KMS-11 (cell line): Measurements from ENCODE around the gene NPHP4.

Experiments used
- H2AFZ ChIP-seq: fragments of 200-600 bp; sonication (generic); 2 replicates; pipeline ENCODE4 v1.6.1; 2016; ENCODE audit warnings: antibody characterized with exemption, mixed run types, low read depth
- H3K27ac ChIP-seq: fragments of 200-600 bp; sonication (generic); 2 replicates; pipeline ENCODE4 v1.6.1; 2016; ENCODE audit warnings: mild to moderate bottlenecking, mixed run types
- H3K27me3 ChIP-seq: fragments of 200-600 bp; sonication (generic); 2 replicates; pipeline ENCODE4 v1.6.1; 2017; ENCODE audit warnings: mild to moderate bottlenecking, low read depth, mixed run types, moderate library complexity; ENCODE audit not compliant: insufficient read depth
- H3K36me3 ChIP-seq: fragments of 200-600 bp; sonication (generic); 2 replicates; pipeline ENCODE4 v1.6.1; 2017; ENCODE audit warnings: mild to moderate bottlenecking, mixed run types; ENCODE audit not compliant: insufficient read depth
- H3K4me1 ChIP-seq: fragments of 200-600 bp; sonication (generic); 2 replicates; pipeline ENCODE4 v1.6.1; 2016; ENCODE audit warnings: mild to moderate bottlenecking, low read depth, mixed run types; ENCODE audit not compliant: poor library complexity, severe bottlenecking
- H3K4me2 ChIP-seq: fragments of 200-600 bp; sonication (generic); 2 replicates; pipeline ENCODE4 v1.7.0; 2016; ENCODE audit warnings: mild to moderate bottlenecking, mixed run types
- H3K4me3 ChIP-seq: fragments of 200-600 bp; sonication (generic); IDR thresholded peaks from 2 replicates; pipeline ENCODE4 v1.6.1; 2017; ENCODE audit warnings: low read depth, low read length, mixed read lengths; ENCODE audit not compliant: insufficient read depth
- H3K79me2 ChIP-seq: fragments of 200-600 bp; sonication (generic); 2 replicates; pipeline ENCODE4 v1.6.1; 2016; ENCODE audit warnings: low read depth, mixed run types; ENCODE audit not compliant: insufficient read depth
- H3K9ac ChIP-seq: fragments of 200-600 bp; sonication (generic); 2 replicates; pipeline ENCODE4 v1.6.1; 2016; ENCODE audit warnings: mild to moderate bottlenecking, mixed run types
- H4K20me1 ChIP-seq: fragments of 200-600 bp; sonication (generic); 2 replicates; pipeline ENCODE4 v1.6.1; 2016; ENCODE audit warnings: mild to moderate bottlenecking, mixed run types; ENCODE audit not compliant: insufficient read depth
- CTCF ChIP-seq: fragments of 200-600 bp; sonication (generic); conservative IDR thresholded peaks from 2 replicates; pipeline ENCODE4 v1.6.1; 2017; ENCODE audit warnings: low read depth, mild to moderate bottlenecking, antibody characterized with exemption, low read length, moderate library complexity, mixed read lengths

Gene NPHP4

GRCh38 chr1:5985250-5985649 lies 7.0 kb downstream of the NPHP4 start:
- Histone ChIP-seq H3K4me2 (no peak overlapping the region), H3K27ac (no peak overlapping the region), H3K36me3 (no peaks in the 10 kb centered on the region), H2AFZ (no peak overlapping the region), H3K9ac (no peak overlapping the region), H4K20me1 (no peaks in the 10 kb centered on the region), H3K4me1 (peaks cover 15% of the 10 kb centered on the region), H3K4me3 (no peak overlapping the region), H3K79me2 (peaks cover 7% of the 10 kb centered on the region; the same call in 1 of the 2 replicates), H3K27me3 (no peaks in the 10 kb centered on the region)
- TF ChIP-seq CTCF: no peak

DNA sequence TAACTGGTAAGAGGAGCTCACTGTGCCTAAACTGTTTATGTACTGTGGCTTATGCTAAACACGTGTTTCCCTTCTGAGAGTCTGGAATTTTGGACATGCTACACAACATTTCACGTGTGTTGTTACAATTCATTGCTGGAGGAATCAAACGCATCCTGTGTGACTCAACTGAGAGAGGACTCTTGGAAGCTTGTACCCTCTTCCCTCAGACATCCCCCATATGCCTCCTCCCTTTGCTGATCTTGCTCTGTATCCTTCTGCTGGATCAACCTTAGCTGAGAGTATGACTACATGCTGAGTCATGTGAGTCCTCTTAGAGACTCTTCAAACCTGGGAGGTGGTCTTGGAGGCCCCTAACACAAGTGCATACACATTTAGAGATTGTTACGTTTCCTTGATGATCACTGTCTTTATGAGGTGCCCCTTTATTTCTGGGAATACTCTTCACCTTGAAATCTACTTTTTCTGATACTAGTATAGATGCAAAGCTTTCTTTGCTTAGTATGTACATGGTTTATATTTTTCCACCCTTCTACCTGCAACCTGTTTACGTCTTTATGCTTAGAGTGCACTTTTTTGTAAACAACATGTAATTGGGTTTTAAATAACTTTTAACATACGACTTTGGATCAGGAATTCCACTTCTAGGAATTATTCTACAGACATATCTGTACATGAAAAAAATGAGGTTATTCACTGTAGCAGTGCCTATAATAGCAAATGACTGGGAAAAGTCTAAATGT lies 8.7 kb downstream of the NPHP4 start:
- Histone ChIP-seq H3K36me3 (no peaks in the 10 kb centered on the region), H3K9ac (no peak overlapping the region), H3K27me3 (no peaks in the 10 kb centered on the region), H4K20me1 (no peaks in the 10 kb centered on the region), H3K4me3 (no peak overlapping the region), H3K4me2 (no peak overlapping the region), H2AFZ (no peak overlapping the region), H3K79me2 (0 out of 2 replicates have a peak, but pooled peaks cover 1% of the 10 kb centered on the region), H3K27ac (no peak overlapping the region), H3K4me1 (peaks cover 12% of the 10 kb centered on the region)
- TF ChIP-seq CTCF: no peak

GRCh38 chr1:5982868-5983267 lies 9.4 kb downstream of the NPHP4 start:
- no peak for TF ChIP-seq CTCF
- H3K79me2 ChIP-seq: no peaks in the 10 kb centered on the region
- no peaks in the 10 kb centered on the region for H3K27me3 ChIP-seq
- H3K36me3 ChIP-seq: no peaks in the 10 kb centered on the region
- peaks cover 12% of the 10 kb centered on the region for H3K4me1 ChIP-seq
- H2AFZ ChIP-seq: no peak overlapping the region
- no peaks in the 10 kb centered on the region for H4K20me1 ChIP-seq
- no peak overlapping the region for H3K4me3 ChIP-seq
- H3K27ac ChIP-seq: no peak overlapping the region
- no peak overlapping the region for H3K9ac ChIP-seq
- H3K4me2 ChIP-seq: no peak overlapping the region

GRCh38 chr1:5982276-5982675 lies 9.9 kb downstream of the NPHP4 start:
- Histone ChIP-seq H3K9ac (no peak overlapping the region), H3K36me3 (no peaks in the 10 kb centered on the region), H3K4me3 (no peak overlapping the region), H3K27ac (no peak overlapping the region), H2AFZ (no peak overlapping the region), H3K4me2 (no peak overlapping the region), H4K20me1 (no peaks in the 10 kb centered on the region), H3K27me3 (no peaks in the 10 kb centered on the region), H3K79me2 (no peaks in the 10 kb centered on the region), H3K4me1 (peaks cover 12% of the 10 kb centered on the region)
- no peak for TF ChIP-seq CTCF
